Endothelial cell of umbilical vein (primary cell): ENCODE measurements around the gene SDC3. TPM values are rescaled to one million over a fixed set of nuclear protein-coding genes. Genes with fewer than 3 reads are reported as not detected.

Experiments
- BruUV-seq: library from RNA; stranded (reverse); fragments of 400-500 nt; replicated peaks from 2 replicates; lab custom pipeline; 2021; lab: Mats Ljungman, UMichigan
- CTCF ChIA-PET: fragments of 300-600, 350-600 bp; sonication (Branson Sonifier 250); formaldehyde crosslinking; loops from one replicate; lab custom pipeline; 2021; ENCODE audit warnings: antibody characterized with exemption, inconsistent platforms; lab: Charles Lee
- POLR2A ChIA-PET: fragments of 300-600, 350-600 bp; sonication (Branson Sonifier 250); formaldehyde crosslinking; loops from one replicate; lab custom pipeline; 2021; ENCODE audit warnings: antibody characterized with exemption, inconsistent platforms; lab: Charles Lee
- DNase-seq: peaks from one replicate; pipeline ENCODE4 v3.0.0-alpha.2; 2011; ENCODE audit warnings: low read depth, low spot score
- FAIRE-seq: peaks from 2 replicates; lab custom pipeline; 2011; peaks lifted over from hg19 to GRCh38; lab: Jason Lieb, UNC
- H2AFZ ChIP-seq: 2 replicates; pipeline ENCODE4 v1.6.0; 2012; ENCODE audit warnings: low read depth, low read length, control low read depth, inconsistent platforms
- H3K27ac ChIP-seq: 2 replicates; pipeline ENCODE4 v1.5.1; 2011; ENCODE audit warnings: low read depth, mild to moderate bottlenecking, control low read depth, low read length, moderate library complexity; ENCODE audit not compliant: insufficient read depth
- H3K27me3 ChIP-seq, 2 experiments: 2 replicates each; pipeline versions ENCODE4 v1.6.0 to v1.6.1; 2011; ENCODE audit warnings: low read length in 2 of 2, mixed read lengths in 1 of 2; ENCODE audit not compliant: control insufficient read depth in 2 of 2, insufficient read depth in 2 of 2
- H3K36me3 ChIP-seq, 2 experiments: 2 replicates in 1 of 2; 3 replicates in 1 of 2; pipeline ENCODE4 v1.5.1; 2011; ENCODE audit warnings: low read length in 2 of 2, mild to moderate bottlenecking in 1 of 2, moderate library complexity in 1 of 2; ENCODE audit not compliant: control insufficient read depth in 2 of 2, insufficient read depth in 2 of 2; ENCODE audit errors: extremely low read depth in 1 of 2
- H3K4me1 ChIP-seq: 3 replicates; pipeline ENCODE4 v1.5.1; 2011; ENCODE audit warnings: mild to moderate bottlenecking, low read length; ENCODE audit not compliant: control insufficient read depth, insufficient read depth; ENCODE audit errors: extremely low read depth
- H3K4me2 ChIP-seq: 2 replicates; pipeline ENCODE4 v1.6.1; 2011; ENCODE audit warnings: low read length, control low read depth, mixed read lengths; ENCODE audit not compliant: insufficient read depth
- H3K4me3 ChIP-seq, 3 experiments: fragments of 200-600 bp in 1 of 3; sonication (generic), shearing (Covaris generic) in 1 of 3; replicated peaks in 1 of 3; 2 replicates each; pipeline ENCODE4 v1.5.1; 2011 to 2016; ENCODE audit warnings: control low read depth in 3 of 3, low read length in 3 of 3, mild to moderate bottlenecking in 2 of 3, inconsistent platforms in 1 of 3, low read depth in 1 of 3, moderate library complexity in 1 of 3; ENCODE audit not compliant: insufficient read depth in 1 of 3
- H3K79me2 ChIP-seq: 2 replicates; pipeline ENCODE4 v1.6.0; 2012; ENCODE audit warnings: low read length, inconsistent platforms; ENCODE audit not compliant: control insufficient read depth, insufficient read depth
- H3K9ac ChIP-seq: replicated peaks from 2 replicates; pipeline ENCODE3; 2011; ENCODE audit warnings: low read length, control low read depth; ENCODE audit not compliant: insufficient read depth; ENCODE audit errors: extremely low read depth
- H3K9me1 ChIP-seq: replicated peaks from 3 replicates; pipeline ENCODE4 v1.6.0; 2011; ENCODE audit warnings: mild to moderate bottlenecking, low read length; ENCODE audit not compliant: control insufficient read depth, insufficient read depth; ENCODE audit errors: extremely low read depth
- H3K9me3 ChIP-seq: replicated peaks from 2 replicates; pipeline ENCODE4 v1.5.1; 2012; ENCODE audit warnings: low read length, inconsistent platforms; ENCODE audit not compliant: control insufficient read depth, insufficient read depth
- H4K20me1 ChIP-seq: replicated peaks from 2 replicates; pipeline ENCODE3; 2011; ENCODE audit warnings: mild to moderate bottlenecking, low read length; ENCODE audit not compliant: control insufficient read depth, insufficient read depth; ENCODE audit errors: extremely low read depth
- EZH2 ChIP-seq: IDR thresholded peaks from 2 replicates; pipeline ENCODE4 v1.6.1; 2012; ENCODE audit warnings: borderline replicate concordance, low read depth, mild to moderate bottlenecking, moderate library complexity, low read length, inconsistent platforms; ENCODE audit not compliant: severe bottlenecking
- FOS ChIP-seq: IDR thresholded peaks from 2 replicates; pipeline ENCODE4 v1.6.1; 2011; ENCODE audit warnings: mild to moderate bottlenecking, low read length, moderate library complexity, borderline replicate concordance; ENCODE audit not compliant: insufficient read depth
- GATA2 ChIP-seq: IDR thresholded peaks from 2 replicates; pipeline ENCODE4 v1.7.0; 2011; ENCODE audit warnings: low read depth, mild to moderate bottlenecking, moderate library complexity, mixed read lengths, low read length; ENCODE audit not compliant: insufficient read length, insufficient read depth
- JUN ChIP-seq: IDR thresholded peaks from 2 replicates; pipeline ENCODE4 v1.6.1; 2011; ENCODE audit warnings: borderline replicate concordance, low read depth; ENCODE audit not compliant: insufficient read length, insufficient read depth
- MAX ChIP-seq: IDR thresholded peaks from 2 replicates; pipeline ENCODE4 v1.6.1; 2011; ENCODE audit not compliant: insufficient read depth, insufficient read length
- MYC ChIP-seq: IDR thresholded peaks from one replicate; pipeline ENCODE4 v1.6.1; 2011; ENCODE audit warnings: mild to moderate bottlenecking, low read depth, low read length
- POLR2A ChIP-seq: IDR thresholded peaks from 2 replicates; pipeline ENCODE4 v1.6.1; 2012; ENCODE audit warnings: low read depth, mild to moderate bottlenecking, control low read depth, low read length
- POLR2AphosphoS5 ChIP-seq: IDR thresholded peaks from 2 replicates; pipeline ENCODE4 v1.6.1; 2012; ENCODE audit warnings: low read depth, mild to moderate bottlenecking, control low read depth, low read length, moderate library complexity; ENCODE audit not compliant: insufficient read depth
- dilution Hi-C: fragments of 300-500 bp; cut with MboI; formaldehyde crosslinking; loops from one replicate; pipeline ENCODE4 v1.15.0; 2019; ENCODE audit warnings: low sequenced_read_pairs; ENCODE audit not compliant: extremely low pct_ligation_motif_present
- intact Hi-C: fragments of 100-400 bp; cut with micrococcal nuclease; formaldehyde crosslinking; loops from one replicate; pipeline ENCODE4 v1.10.0; 2022
- polyA plus RNA-seq, 4 experiments: library from polyadenylated mRNA; depleted of rRNA in 3 of 4; stranded (reverse) in 3 of 4; unstranded in 1 of 4; fragments of >200 nt; gene quantifications; 2 replicates each; pipeline versions ENCODE4 v1.2.1 to v1.2.3, GENCODE V29; 2011 to 2012; ENCODE audit warnings: missing spikeins in 1 of 4
- total RNA-seq: library from RNA; stranded (reverse); gene quantifications from 2 replicates; pipeline ENCODE4 v1.2.3, GENCODE V29; 2021
- TF ChIP-seq, protein P1 (sequence below), 2 donors: IDR thresholded peaks; 1 replicate in 1 of 2; 2 replicates in 1 of 2; pipeline ENCODE4 v1.5.1; 2011; ENCODE audit warnings: low read length in 2 of 2, mild to moderate bottlenecking in 2 of 2, moderate library complexity in 2 of 2, control low read depth in 1 of 2, inconsistent platforms in 1 of 2, low read depth in 1 of 2; ENCODE audit not compliant: insufficient read depth in 1 of 2; ENCODE audit errors: extremely low read depth in 1 of 2

SDC3 gene
- total and polyA plus RNA-seq, 2 donors (not counting 3 experiments of a cell fraction or from before 2014, with no cell fraction given), result 7.1 to 25.9 TPM

DNA sequence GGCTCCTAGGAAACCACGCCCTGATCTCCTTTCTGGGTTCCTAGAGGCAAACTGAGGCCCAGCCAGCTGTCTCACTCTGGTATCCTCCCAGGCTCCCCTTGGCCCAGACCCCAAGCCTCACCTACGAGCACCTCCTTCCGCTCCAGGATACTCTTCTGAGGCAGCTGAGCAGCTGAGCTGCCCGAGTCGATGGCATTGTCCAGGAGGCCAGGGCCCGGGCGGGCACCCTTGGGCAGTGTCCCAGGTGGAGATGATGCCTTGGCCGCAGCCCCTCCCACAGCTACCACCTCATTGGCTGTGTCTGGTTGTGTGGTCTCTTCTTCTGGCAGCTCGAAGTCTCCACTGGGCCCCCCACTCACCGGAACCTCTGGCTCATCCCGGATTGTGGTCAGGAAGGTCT lies 34.4 kb downstream of the SDC3 start:
- ChIA-PET CTCF (interaction anchor here (1.7 kb wide), 1 partner anchor 36 kb away, joined by 6 read pairs; no protein-coding TSS in a partner anchor), POLR2A (no interaction called here)
- Histone ChIP-seq H4K20me1 (no peaks in the 10 kb centered on the region), H3K27me3 (no peaks in the 10 kb centered on the region), H3K9me3 (no peaks in the 10 kb centered on the region), H3K9ac (no peak overlapping the region), H3K4me3 (no peak overlapping the region), H3K4me2 (no peak overlapping the region), H3K36me3 (peaks cover 0 to 6% of the 10 kb centered on the region in 2 experiments), H3K9me1 (no peaks in the 10 kb centered on the region), H3K4me1 (peaks cover 3% of the 10 kb centered on the region), H2AFZ (no peak overlapping the region), H3K27ac (no peak overlapping the region), H3K79me2 (no peaks in the 10 kb centered on the region)
- dilution Hi-C loops, result no loop called here
- FAIRE-seq (no peak), DNase-seq (no peak)
- no TSS peak for BruUV-seq
- TF ChIP-seq POLR2A (no peak), MAX (no peak), GATA2 (no peak), JUN (no peak), FOS (no peak)
- intact Hi-C loops, result no loop called here

- Histone ChIP-seq H3K36me3 (peaks cover 0 to 6% of the 10 kb centered on the region in 2 experiments), H3K27ac (no peak overlapping the region), H3K4me3 (no peak overlapping the region), H3K9me3 (no peaks in the 10 kb centered on the region), H3K4me2 (no peak overlapping the region), H2AFZ (no peak overlapping the region), H3K27me3 (no peaks in the 10 kb centered on the region), H3K9me1 (no peaks in the 10 kb centered on the region), H3K79me2 (no peaks in the 10 kb centered on the region), H3K9ac (no peak overlapping the region), H4K20me1 (no peaks in the 10 kb centered on the region), H3K4me1 (peaks cover 3% of the 10 kb centered on the region)
- dilution Hi-C loops, result no loop called here
- no peak for FAIRE-seq
- TF ChIP-seq, protein P1, sequence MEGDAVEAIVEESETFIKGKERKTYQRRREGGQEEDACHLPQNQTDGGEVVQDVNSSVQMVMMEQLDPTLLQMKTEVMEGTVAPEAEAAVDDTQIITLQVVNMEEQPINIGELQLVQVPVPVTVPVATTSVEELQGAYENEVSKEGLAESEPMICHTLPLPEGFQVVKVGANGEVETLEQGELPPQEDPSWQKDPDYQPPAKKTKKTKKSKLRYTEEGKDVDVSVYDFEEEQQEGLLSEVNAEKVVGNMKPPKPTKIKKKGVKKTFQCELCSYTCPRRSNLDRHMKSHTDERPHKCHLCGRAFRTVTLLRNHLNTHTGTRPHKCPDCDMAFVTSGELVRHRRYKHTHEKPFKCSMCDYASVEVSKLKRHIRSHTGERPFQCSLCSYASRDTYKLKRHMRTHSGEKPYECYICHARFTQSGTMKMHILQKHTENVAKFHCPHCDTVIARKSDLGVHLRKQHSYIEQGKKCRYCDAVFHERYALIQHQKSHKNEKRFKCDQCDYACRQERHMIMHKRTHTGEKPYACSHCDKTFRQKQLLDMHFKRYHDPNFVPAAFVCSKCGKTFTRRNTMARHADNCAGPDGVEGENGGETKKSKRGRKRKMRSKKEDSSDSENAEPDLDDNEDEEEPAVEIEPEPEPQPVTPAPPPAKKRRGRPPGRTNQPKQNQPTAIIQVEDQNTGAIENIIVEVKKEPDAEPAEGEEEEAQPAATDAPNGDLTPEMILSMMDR (IDR thresholded peaks at IDR 0.05; ENCODE audit: extremely low read depth in 1 of 2, insufficient read depth in 1 of 2, low read depth in 1 of 2, low read length in 2 of 2), result no peak
- TF ChIP-seq EZH2 (no peak), POLR2AphosphoS5 (no peak), MYC (no peak), GATA2 (no peak), JUN (no peak), MAX (no peak), FOS (no peak), POLR2A (no peak)
- POLR2A ChIA-PET, result no interaction called here
- BruUV-seq, result no TSS peak
- DNase-seq, result no peak
- intact Hi-C loops, result no loop called here
- CTCF ChIA-PET, result interaction anchor here (0.8 kb wide), 1 partner anchor 93 kb away, joined by 3 read pairs; no protein-coding TSS in a partner anchor
Measured at GRCh38 chr1:30872948-30873263, 35.7 kb downstream of the SDC3 start.
